22Rv1 (cell line): ENCODE data around the gene GRK3.

Experiments used
- ZFX ChIP-seq: fragments of 450-650 bp; IDR thresholded peaks from 2 replicates; pipeline ENCODE4 v1.6.1; 2017; ENCODE audit warnings: antibody characterized with exemption, borderline replicate concordance
- TF ChIP-seq, protein P1 (sequence below): fragments of 450-650 bp; IDR thresholded peaks from 2 replicates; pipeline ENCODE4 v1.5.1; 2017; ENCODE audit warnings: mild to moderate bottlenecking

DNA sequence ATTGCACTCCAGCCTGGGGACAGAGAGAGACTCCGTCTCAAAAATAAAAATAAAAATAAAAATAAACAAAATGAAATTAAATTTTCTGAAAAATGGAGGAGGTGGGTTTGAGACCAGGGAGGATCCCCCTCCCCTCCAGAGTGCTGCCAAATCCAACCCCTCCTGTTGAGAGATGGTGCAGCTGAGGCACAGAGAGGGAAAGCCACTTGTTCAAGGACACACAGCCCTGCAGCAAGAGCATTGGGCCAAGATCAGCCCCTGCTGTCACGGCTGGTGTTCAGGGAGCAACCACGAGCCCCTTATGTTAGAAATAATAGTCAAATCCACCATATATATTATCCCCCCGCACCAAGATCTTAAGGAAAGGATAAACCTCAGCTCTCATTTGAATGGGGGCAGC, 180.2 kb downstream of the GRK3 start:
- TF ChIP-seq, protein P1, sequence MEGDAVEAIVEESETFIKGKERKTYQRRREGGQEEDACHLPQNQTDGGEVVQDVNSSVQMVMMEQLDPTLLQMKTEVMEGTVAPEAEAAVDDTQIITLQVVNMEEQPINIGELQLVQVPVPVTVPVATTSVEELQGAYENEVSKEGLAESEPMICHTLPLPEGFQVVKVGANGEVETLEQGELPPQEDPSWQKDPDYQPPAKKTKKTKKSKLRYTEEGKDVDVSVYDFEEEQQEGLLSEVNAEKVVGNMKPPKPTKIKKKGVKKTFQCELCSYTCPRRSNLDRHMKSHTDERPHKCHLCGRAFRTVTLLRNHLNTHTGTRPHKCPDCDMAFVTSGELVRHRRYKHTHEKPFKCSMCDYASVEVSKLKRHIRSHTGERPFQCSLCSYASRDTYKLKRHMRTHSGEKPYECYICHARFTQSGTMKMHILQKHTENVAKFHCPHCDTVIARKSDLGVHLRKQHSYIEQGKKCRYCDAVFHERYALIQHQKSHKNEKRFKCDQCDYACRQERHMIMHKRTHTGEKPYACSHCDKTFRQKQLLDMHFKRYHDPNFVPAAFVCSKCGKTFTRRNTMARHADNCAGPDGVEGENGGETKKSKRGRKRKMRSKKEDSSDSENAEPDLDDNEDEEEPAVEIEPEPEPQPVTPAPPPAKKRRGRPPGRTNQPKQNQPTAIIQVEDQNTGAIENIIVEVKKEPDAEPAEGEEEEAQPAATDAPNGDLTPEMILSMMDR, result no peak
- no peak for TF ChIP-seq ZFX
